ENCODE measurements around the gene ATP2A3. TPM values are rescaled to one million over a fixed set of nuclear protein-coding genes. Genes with fewer than 3 reads are reported as not detected.

ATP2A3 gene
- total RNA-seq, 1 donor from 2014 or later = 3.3 TPM

Other genes starting within 250 kb of the ATP2A3 start
- gene HASPIN, start 240.5 kb downstream of the ATP2A3 start, total RNA-seq = 0.78 and 1.6 TPM in 2 replicates
- 23.1 and 26.4 TPM in 2 replicates for gene ITGAE, start 163.2 kb downstream of the ATP2A3 start, total RNA-seq
- 12.7 and 13.7 TPM in 2 replicates for gene NCBP3, start 118.2 kb downstream of the ATP2A3 start, total RNA-seq
- 2.6 and 2.8 TPM in 2 replicates for gene CAMKK1, start 71.4 kb downstream of the ATP2A3 start, total RNA-seq
- 0.21 and 1.6 TPM in 2 replicates for gene P2RX1, start 48.0 kb downstream of the ATP2A3 start, total RNA-seq
- 21.0 and 27.7 TPM in 2 replicates for gene ZZEF1, start 178.6 kb upstream of the ATP2A3 start, total RNA-seq
- 24.4 and 26.6 TPM in 2 replicates for gene CYB5D2, start 178.8 kb upstream of the ATP2A3 start, total RNA-seq